ENCODE measurements around the gene NUP188. TPM values are rescaled to one million over a fixed set of nuclear protein-coding genes. Genes with fewer than 3 reads are reported as not detected.

NUP188 gene
- total and polyA plus RNA-seq, 2 donors (not counting 1 experiment from before 2014, with no cell fraction given) = 42.8 to 83.6 TPM

GRCh38 chr9:128921881-128922763 lies 25.4 kb upstream of the NUP188 start:
- peak; percentile 39 for ATAC-seq (ENCODE audit: low read depth)
- peak overlapping the region; percentile 60 for H3K4me2 ChIP-seq (replicated peaks; ENCODE audit: low read depth, low read length, poor library complexity, severe bottlenecking)
- peaks cover 13% of the 10 kb centered on the region in 2 donors for H3K4me1 ChIP-seq (ENCODE audit: control insufficient read depth in 2 of 2, insufficient read depth in 2 of 2, low read length in 2 of 2)
- POLR2A ChIA-PET = no interaction called here
- intact Hi-C loops (cut with micrococcal nuclease) = no loop called here
- H3K79me2 ChIP-seq (ENCODE audit: control insufficient read depth, insufficient read depth, low read length) = no peaks in the 10 kb centered on the region
- H3K27me3 ChIP-seq (replicated peaks in 1 of 4; ENCODE audit: control extremely low read depth in 1 of 4, control insufficient read depth in 3 of 4, insufficient read depth in 4 of 4, low read length in 3 of 4) = peaks cover 0 to 5% (median 0%) of the 10 kb centered on the region in 4 experiments
- TF ChIP-seq CTCF (IDR thresholded peaks at IDR 0.05) = no peak
- no peak for TF ChIP-seq EZH2 (IDR thresholded peaks at IDR 0.05; ENCODE audit: borderline replicate concordance, insufficient read depth, low read depth, low read length, poor library complexity, severe bottlenecking)
- H3K27me3 Mint-ChIP-seq = peaks cover 2% of the 10 kb centered on the region
- no peaks in the 10 kb centered on the region for H3K9me3 Mint-ChIP-seq (ENCODE audit: insufficient read depth)
- H3K4me3 Mint-ChIP-seq = no peak overlapping the region
- CTCF ChIA-PET = interaction anchor here (10.7 kb wide), 1 partner anchor 59 kb away, joined by 203 read pairs; no protein-coding TSS in a partner anchor
- H3K9me3 ChIP-seq (ENCODE audit: control extremely low read depth in 1 of 3, control insufficient read depth in 2 of 3, insufficient read depth in 1 of 3, low read length in 2 of 3) = no peaks in the 10 kb centered on the region
- no peak overlapping the region for H3K27ac Mint-ChIP-seq
- 16% methylated on average over 21 of the region's 32 CpGs for WGBS (ENCODE audit: insufficient coverage)
- peak overlapping the region in 1 of 2 donors; percentile 64 for H3K27ac ChIP-seq (ENCODE audit: low read length in 2 of 2)
- H3K9ac ChIP-seq (ENCODE audit: low read length) = peak overlapping the region; percentile 45
- H3K4me3 ChIP-seq (ENCODE audit: control extremely low read depth in 1 of 5, extremely low read depth in 1 of 5, insufficient read depth in 1 of 5, low read depth in 2 of 5, low read length in 4 of 5) = peak overlapping the region in 4 of 5 experiments; percentile 12 to 44 (median 32)
- H4K20me1 ChIP-seq (ENCODE audit: control insufficient read depth, insufficient read depth, low read length, poor library complexity, severe bottlenecking) = no peaks in the 10 kb centered on the region
- DNase-seq = peak; percentile 32
- peaks cover 0 to 7% of the 10 kb centered on the region in 2 experiments for H3K36me3 ChIP-seq (replicated peaks in 1 of 2; ENCODE audit: control extremely low read depth in 1 of 2, control insufficient read depth in 1 of 2, extremely low read depth in 1 of 2, insufficient read depth in 2 of 2, low read length in 1 of 2)
- H3K4me1 Mint-ChIP-seq = peaks cover 6% of the 10 kb centered on the region
- H2AFZ ChIP-seq (ENCODE audit: insufficient read depth, low read depth, low read length, poor library complexity, severe bottlenecking) = peak overlapping the region; percentile 71

- Mint-ChIP-seq H3K9me3 (ENCODE audit: insufficient read depth) (no peaks in the 10 kb centered on the region), H3K27me3 (peaks cover 2% of the 10 kb centered on the region), H3K4me1 (peaks cover 9% of the 10 kb centered on the region), H3K27ac (no peak overlapping the region), H3K4me3 (no peak overlapping the region)
- ChIA-PET POLR2A (no interaction called here), CTCF (interaction anchor here (0.6 to 10.7 kb wide), 3 partner anchors 20 to 190 kb away, joined by 3 to 203 read pairs (median 3); no protein-coding TSS in a partner anchor)
- WGBS (ENCODE audit: insufficient coverage) = 100% methylated on average over 3 of the region's 6 CpGs
- H3K9me3 ChIP-seq (ENCODE audit: control extremely low read depth in 1 of 3, control insufficient read depth in 2 of 3, insufficient read depth in 1 of 3, low read length in 2 of 3) = no peaks in the 10 kb centered on the region
- H3K27me3 ChIP-seq (replicated peaks in 1 of 4; ENCODE audit: control extremely low read depth in 1 of 4, control insufficient read depth in 3 of 4, insufficient read depth in 4 of 4, low read length in 3 of 4) = peaks cover 0 to 5% (median 0%) of the 10 kb centered on the region in 4 experiments
- DNase-seq = no peak
- no peak overlapping the region for H3K27ac ChIP-seq (ENCODE audit: low read length in 2 of 2)
- H4K20me1 ChIP-seq (ENCODE audit: control insufficient read depth, insufficient read depth, low read length, poor library complexity, severe bottlenecking) = no peaks in the 10 kb centered on the region
- H3K79me2 ChIP-seq (ENCODE audit: control insufficient read depth, insufficient read depth, low read length) = no peaks in the 10 kb centered on the region
- ATAC-seq (ENCODE audit: low read depth) = no peak
- no peak overlapping the region for H3K9ac ChIP-seq (ENCODE audit: low read length)
- no peak overlapping the region for H3K4me2 ChIP-seq (replicated peaks; ENCODE audit: low read depth, low read length, poor library complexity, severe bottlenecking)
- H2AFZ ChIP-seq (ENCODE audit: insufficient read depth, low read depth, low read length, poor library complexity, severe bottlenecking) = no peak overlapping the region
- TF ChIP-seq CTCF (IDR thresholded peaks at IDR 0.05) = no peak
- H3K4me1 ChIP-seq (ENCODE audit: control insufficient read depth in 2 of 2, insufficient read depth in 2 of 2, low read length in 2 of 2) = peaks cover 13 to 17% of the 10 kb centered on the region in 2 donors
- H3K36me3 ChIP-seq (replicated peaks in 1 of 2; ENCODE audit: control extremely low read depth in 1 of 2, control insufficient read depth in 1 of 2, extremely low read depth in 1 of 2, insufficient read depth in 2 of 2, low read length in 1 of 2) = no peaks in the 10 kb centered on the region
- no peak overlapping the region for H3K4me3 ChIP-seq (ENCODE audit: control extremely low read depth in 1 of 5, extremely low read depth in 1 of 5, insufficient read depth in 1 of 5, low read depth in 2 of 5, low read length in 4 of 5)
- intact Hi-C loops (cut with micrococcal nuclease) = no loop called here
These were observed 24.0 kb upstream of the NUP188 start for GRCh38 chr9:128923493-128923883.

All from B cell (primary cell).